Heart right ventricle (tissue), 16 donors: ENCODE measurements around the gene LSM7. TPM values are rescaled to one million over a fixed set of nuclear protein-coding genes. Genes with fewer than 3 reads are reported as not detected.

Experiments
- ATAC-seq, 8 donors: fragments of 200-7000 bp; cut with Tn5 transposase; one replicate each; pipeline ENCODE4 v1.9.1; 2020; ENCODE audit warnings: mild to moderate bottlenecking in 8 of 8, moderate library complexity in 8 of 8, moderate number of reproducible peaks in 1 of 8
- DNase-seq, 2 donors: peaks; one replicate each; pipeline ENCODE4 v3.0.0-alpha.2; 2020
- H3K27ac ChIP-seq, 10 donors: fragments of 200-600 bp; sonication (generic) in 2 of 10; one replicate each; pipeline versions ENCODE4 v1.5.0 to v1.8.0; 2020 to 2022; ENCODE audit warnings: mild to moderate bottlenecking in 3 of 10
- H3K27me3 ChIP-seq, 7 donors: fragments of 200-600 bp; one replicate each; pipeline ENCODE4 v1.8.0; 2021 to 2022; ENCODE audit warnings: mild to moderate bottlenecking in 2 of 7
- H3K36me3 ChIP-seq, 9 donors: fragments of 200-600 bp; sonication (generic) in 1 of 9; one replicate each; pipeline versions ENCODE4 v1.5.0 to v1.8.0; 2020 to 2022; ENCODE audit warnings: mild to moderate bottlenecking in 2 of 9
- H3K4me1 ChIP-seq, 9 donors: fragments of 200-600 bp; sonication (generic) in 1 of 9; one replicate each; pipeline versions ENCODE4 v1.5.0 to v1.8.0; 2020 to 2022; ENCODE audit warnings: mild to moderate bottlenecking in 4 of 9
- H3K4me3 ChIP-seq, 10 donors: fragments of 200-600 bp; sonication (generic) in 2 of 10; one replicate each; pipeline versions ENCODE4 v1.5.0 to v1.8.0; 2020 to 2022; ENCODE audit warnings: mild to moderate bottlenecking in 7 of 10, moderate library complexity in 2 of 10
- H3K9me3 ChIP-seq, 11 donors: fragments of 200-600 bp in 10 of 11; sonication (generic) in 2 of 11; one replicate each; pipeline versions ENCODE4 v1.5.0 to v1.8.0; 2013 to 2022; ENCODE audit warnings: mild to moderate bottlenecking in 2 of 11, control low read depth in 1 of 11, moderate library complexity in 1 of 11
- WGBS, 2 donors: extraction: QIAGEN DNeasy Blood & Tissue Kit; methylation state at CpG; one replicate each; pipeline ENCODE4 v1.1.7; 2013; ENCODE audit warnings: inconsistent platforms in 1 of 2; 5-methylcytosine and 5-hydroxymethylcytosine counted together
- intact Hi-C, 10 donors: fragments of 100-400 bp; cut with DNase I; formaldehyde crosslinking; loops; one replicate each; pipeline versions ENCODE4 v1.11.1 to v1.14.2; 2022
- polyA plus RNA-seq, 2 donors: library from polyadenylated mRNA; stranded (reverse); fragments of 200-250 nt; gene quantifications; one replicate each; pipeline ENCODE4 v1.2.3, GENCODE V29; 2013
- total RNA-seq, 10 donors: library from RNA; stranded (reverse); fragmentation: NEBNext Ultra II Directional in 3 of 10; extraction: Animal tissue kit (Norgen Biotek cat#: 25700) in 3 of 10; gene quantifications; one replicate each; pipeline versions ENCODE4 v1.2.1 to v1.2.4, GENCODE V29; 2021 to 2023
- TF ChIP-seq, protein P1 (sequence below), 9 donors: fragments of 200-600 bp; sonication (generic) in 2 of 9; IDR thresholded peaks; one replicate each; pipeline versions ENCODE4 v1.5.0 to v1.8.0; 2021 to 2022; ENCODE audit warnings: antibody characterized with exemption in 9 of 9, mild to moderate bottlenecking in 5 of 9, moderate library complexity in 1 of 9
- donor health status: Arrhythmogenic right ventricular cardiomyopathy.
- donor health status: ischemic (EF 13 %, LVEDD 7.1; RV severe dilation, severe dysfunction).
- donor health status: healthy with polysubstance abuse.
- donor health status: DM: no; HTN: yes; CAD: no.
- donor health status: DM: no; HTN: no; CAD: no.
- donor health status: ischemic (EF 25% LVEDD 6.9; RV normal size, moderate dysfunction).
- donor health status: ischemic (EF 25% LVEDD 5.7; RV mildly dilated, moderate dysfunction).
- donor health status: healthy.
- donor health status: DM: yes; HTN: yes; CAD: no.
- donor health status: Ischemic cardiomyopathy.
- donor health status: ischemic (EF 35%, LVEDD 5.7; RV mildly dilated, moderate dysfunction).
- donor health status: nonischemic (EF 11% LVEDD 7.7; RV severe dilation, severe dysfunction).
- donor health status: DM: yes; HTN: yes; CAD: no.
- donor health status: PGD.
- donor health status: ischemic (EF 29% LVEDD 5.4; RV normal size, mild dysfunction).
- donor health status: nonischemic (EF 23%, LVEDD 6.1; RV moderate dilation, normal function).

Gene LSM7
- total and polyA plus RNA-seq, 12 donors = 29.0 to 277 (median 38.7) TPM

DNA sequence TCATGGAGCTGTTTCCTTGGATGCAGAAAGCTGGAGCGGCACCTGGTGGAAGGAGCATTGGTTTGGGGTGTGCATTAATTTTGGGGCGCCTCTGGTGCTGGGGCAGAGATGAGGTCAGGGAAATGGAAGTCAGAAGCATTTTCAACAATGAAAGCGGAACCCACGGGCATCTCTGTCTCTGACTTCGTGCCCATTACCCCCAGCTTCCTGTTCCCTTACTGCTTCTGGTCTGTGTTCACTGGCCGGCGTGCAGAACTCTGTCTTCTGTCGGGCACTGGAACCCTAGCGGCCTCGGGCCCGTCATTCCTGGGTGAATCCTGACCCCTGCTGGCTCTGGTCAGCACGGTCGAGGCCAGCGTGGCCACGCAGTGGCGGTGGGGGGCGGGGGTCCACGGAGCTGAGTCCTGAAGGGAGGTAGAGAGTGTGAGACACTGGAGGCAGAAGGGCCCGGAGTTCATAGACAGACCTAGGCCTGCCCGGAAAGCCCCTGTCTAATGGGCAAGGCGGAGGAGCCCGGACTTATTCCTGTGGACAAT, 12.5 kb downstream of the LSM7 start:
- Histone ChIP-seq H3K4me1 (peaks cover 0 to 22% (median 6%) of the 10 kb centered on the region in 9 donors), H3K27ac (peak overlapping the region in 1 of 10 donors; percentile 70), H3K4me3 (no peak overlapping the region), H3K27me3 (peaks cover 0 to 27% (median 26%) of the 10 kb centered on the region in 7 donors), H3K36me3 (no peaks in the 10 kb centered on the region), H3K9me3 (peaks cover 0 to 14% (median 6%) of the 10 kb centered on the region in 11 donors)
- TF ChIP-seq, protein P1, sequence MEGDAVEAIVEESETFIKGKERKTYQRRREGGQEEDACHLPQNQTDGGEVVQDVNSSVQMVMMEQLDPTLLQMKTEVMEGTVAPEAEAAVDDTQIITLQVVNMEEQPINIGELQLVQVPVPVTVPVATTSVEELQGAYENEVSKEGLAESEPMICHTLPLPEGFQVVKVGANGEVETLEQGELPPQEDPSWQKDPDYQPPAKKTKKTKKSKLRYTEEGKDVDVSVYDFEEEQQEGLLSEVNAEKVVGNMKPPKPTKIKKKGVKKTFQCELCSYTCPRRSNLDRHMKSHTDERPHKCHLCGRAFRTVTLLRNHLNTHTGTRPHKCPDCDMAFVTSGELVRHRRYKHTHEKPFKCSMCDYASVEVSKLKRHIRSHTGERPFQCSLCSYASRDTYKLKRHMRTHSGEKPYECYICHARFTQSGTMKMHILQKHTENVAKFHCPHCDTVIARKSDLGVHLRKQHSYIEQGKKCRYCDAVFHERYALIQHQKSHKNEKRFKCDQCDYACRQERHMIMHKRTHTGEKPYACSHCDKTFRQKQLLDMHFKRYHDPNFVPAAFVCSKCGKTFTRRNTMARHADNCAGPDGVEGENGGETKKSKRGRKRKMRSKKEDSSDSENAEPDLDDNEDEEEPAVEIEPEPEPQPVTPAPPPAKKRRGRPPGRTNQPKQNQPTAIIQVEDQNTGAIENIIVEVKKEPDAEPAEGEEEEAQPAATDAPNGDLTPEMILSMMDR (IDR thresholded peaks at IDR 0.05) = peak; percentile 31 to 76 (median 69)
- peak; percentile 89 to 94 (median 93) for ATAC-seq
- peak; percentile 71 to 72 for DNase-seq
- 25 to 28% methylated on average over 22 of the region's 22 CpGs for WGBS, 2 donors
- intact Hi-C loops = loop anchor here in 9 of 10 donors (1.0 to 10.0 kb wide), 8 partner anchors 39 to 164 kb away; partner anchors contain the start of genes PLEKHJ1 (in 5 of the 9), SF3A2 (in 5 of the 9) and AP3D1 (in 1 of the 9)

DNA sequence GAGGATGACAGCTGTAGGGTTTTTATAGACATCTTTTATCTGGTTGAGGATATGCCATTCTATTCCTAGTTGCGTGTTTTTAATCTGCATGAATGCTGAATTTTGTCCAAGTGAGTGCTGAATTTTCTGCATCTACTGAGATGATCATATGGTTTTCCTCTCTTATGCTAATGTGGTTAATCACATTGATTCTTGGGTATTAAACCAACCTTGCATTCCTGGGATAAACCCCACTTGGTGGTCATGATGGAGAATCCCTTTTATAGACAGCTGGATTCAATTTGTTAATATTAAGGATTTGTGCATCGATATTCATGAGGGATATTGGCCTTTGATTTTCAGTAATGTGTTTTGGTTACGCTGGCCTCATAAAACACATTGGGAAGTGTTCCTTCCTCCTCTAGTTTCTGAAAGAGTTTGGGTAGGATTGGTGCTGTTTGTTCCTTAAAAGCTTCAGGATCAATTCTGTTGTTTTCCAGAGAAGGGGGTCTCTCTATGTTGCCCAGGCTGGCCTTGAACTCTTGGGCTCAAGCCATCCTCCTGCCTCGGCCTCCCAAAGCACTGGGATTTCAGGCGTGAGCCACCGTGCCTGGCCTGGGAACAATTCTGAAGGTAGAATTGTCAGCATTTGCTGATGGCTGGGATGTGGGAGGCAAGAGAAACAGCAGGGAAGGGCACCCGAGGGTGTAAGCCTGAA, 13.1 kb downstream of the LSM7 start:
- intact Hi-C loops = loop anchor here in 8 of 10 donors (5.0 to 10.0 kb wide), 5 partner anchors 38 to 163 kb away; partner anchors contain the start of genes PLEKHJ1 (in 5 of the 8), SF3A2 (in 5 of the 8) and AP3D1 (in 1 of the 8)
- WGBS, 2 donors = 85 to 90% methylated on average over 7 of the region's 7 CpGs

DNA sequence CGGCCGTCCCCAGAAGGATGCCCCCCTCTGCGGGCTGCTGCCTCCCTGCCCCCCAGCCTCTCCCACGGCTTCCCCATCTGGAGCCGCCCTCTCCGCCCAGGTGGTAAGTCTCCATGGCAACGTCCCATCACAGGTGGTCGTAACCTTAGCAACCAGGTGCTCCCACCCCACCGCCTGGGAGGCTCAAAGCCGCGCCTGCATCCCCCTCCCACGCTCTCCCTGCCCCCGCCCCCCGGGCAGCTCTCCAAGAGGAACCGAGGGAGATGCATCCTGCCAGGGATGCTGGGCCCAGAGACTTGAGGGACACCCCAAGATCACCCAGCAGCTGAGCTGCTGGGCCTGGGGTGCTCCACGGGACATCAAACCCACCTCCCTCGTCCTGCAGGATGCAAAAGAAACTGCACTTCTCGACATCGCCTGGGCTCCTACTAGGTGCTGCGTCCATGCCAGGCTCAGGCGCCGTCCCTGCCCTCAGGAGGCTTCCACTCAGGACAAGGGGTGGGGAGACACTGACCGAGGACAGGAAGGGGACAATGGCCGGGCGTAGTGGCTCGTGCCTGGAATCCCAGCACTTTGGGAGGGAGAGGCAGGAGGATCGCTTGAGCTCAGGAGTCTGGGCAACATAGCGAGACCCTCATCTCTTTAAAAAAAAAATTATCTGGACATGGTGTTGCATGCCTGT, 15.4 kb downstream of the LSM7 start:
- Histone ChIP-seq H3K4me1 (peaks cover 0 to 20% (median 0%) of the 10 kb centered on the region in 9 donors), H3K9me3 (peaks cover 0 to 14% (median 6%) of the 10 kb centered on the region in 11 donors), H3K27me3 (peaks cover 0 to 55% (median 53%) of the 10 kb centered on the region in 7 donors), H3K36me3 (no peaks in the 10 kb centered on the region), H3K4me3 (no peak overlapping the region), H3K27ac (no peak overlapping the region)
- TF ChIP-seq, protein P1 (IDR thresholded peaks at IDR 0.05) = no peak
- WGBS, 2 donors = 31 to 32% methylated on average over 28 of the region's 28 CpGs
- no peak for ATAC-seq
- intact Hi-C loops = loop anchor here in 1 of 10 donors (10.0 kb wide), 1 partner anchor 78 kb away; the partner anchor contains the start of genes PLEKHJ1 and SF3A2
- no peak for DNase-seq

More for the DNA sequence above, 13.1 kb downstream of the LSM7 start:
- peaks cover 0 to 14% (median 6%) of the 10 kb centered on the region in 11 donors for H3K9me3 ChIP-seq
- no peaks in the 10 kb centered on the region for H3K36me3 ChIP-seq
- H3K4me1 ChIP-seq = peaks cover 0 to 22% (median 6%) of the 10 kb centered on the region in 9 donors
- peak overlapping the region in 1 of 10 donors; percentile 70 for H3K27ac ChIP-seq
- no peak for ATAC-seq
- TF ChIP-seq, protein P1 (IDR thresholded peaks at IDR 0.05) = no peak
- H3K4me3 ChIP-seq = no peak overlapping the region
- DNase-seq = no peak
- peaks cover 0 to 34% (median 32%) of the 10 kb centered on the region in 7 donors for H3K27me3 ChIP-seq

DNA sequence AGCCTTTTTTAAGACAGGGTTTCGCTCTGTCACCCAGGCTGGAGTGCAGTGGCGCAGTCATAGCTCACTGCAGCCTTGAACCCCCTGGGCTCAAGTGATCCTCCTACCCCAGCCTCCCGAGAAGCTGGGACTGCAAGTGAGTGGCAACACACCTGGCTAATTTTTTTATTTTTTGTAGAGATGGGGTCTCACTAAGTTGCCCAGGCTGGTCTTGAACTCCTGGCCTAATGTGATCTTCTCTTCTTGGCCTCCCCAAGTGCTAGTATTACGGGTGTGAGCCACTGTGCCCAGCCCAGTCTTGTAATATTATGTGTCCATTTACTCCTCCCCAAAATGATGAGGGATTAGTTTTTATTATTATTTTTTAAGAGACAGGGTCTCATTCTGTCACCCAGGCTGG, 17.3 kb downstream of the LSM7 start:
- 97% methylated on average over 4 of the region's 4 CpGs for WGBS, 2 donors

More for the DNA sequence above, 17.3 kb downstream of the LSM7 start:
- Histone ChIP-seq H3K27ac (no peak overlapping the region), H3K27me3 (peaks cover 0 to 73% (median 70%) of the 10 kb centered on the region in 7 donors), H3K36me3 (no peaks in the 10 kb centered on the region), H3K4me1 (peaks cover 0 to 17% (median 0%) of the 10 kb centered on the region in 9 donors), H3K4me3 (no peak overlapping the region), H3K9me3 (peaks cover 0 to 14% (median 6%) of the 10 kb centered on the region in 11 donors)
- ATAC-seq = no peak
- intact Hi-C loops = loop anchor here in 2 of 10 donors (2.0 to 10.0 kb wide), 2 partner anchors 26 to 76 kb away; partner anchors contain the start of genes PLEKHJ1 (in 1 of the 2) and SF3A2 (in 1 of the 2)
- no peak for DNase-seq
- TF ChIP-seq, protein P1 (IDR thresholded peaks at IDR 0.05) = no peak
